ENCODE measurements around the gene MORN3. TPM values are rescaled to one million over a fixed set of nuclear protein-coding genes. Genes with fewer than 3 reads are reported as not detected.
A peak's percentile ranks its signal among the peaks of the same experiment; 100 is the strongest.

Gene MORN3
- total RNA-seq, 1 experiment from 2014 or later, result 0.72 TPM

- Histone ChIP-seq H3K4me3 (ENCODE audit: low read depth in 2 of 2, low read length in 2 of 2) (no peak overlapping the region), H3K27ac (ENCODE audit: low read length) (no peak overlapping the region), H3K4me1 (ENCODE audit: control insufficient read depth, insufficient read depth, low read length) (no peaks in the 10 kb centered on the region), H3K9me3 (ENCODE audit: control insufficient read depth, insufficient read depth, low read depth, low read length) (no peaks in the 10 kb centered on the region), H3K36me3 (ENCODE audit: control insufficient read depth, insufficient read depth, low read length) (no peaks in the 10 kb centered on the region), H3K27me3 (ENCODE audit: control insufficient read depth, insufficient read depth, low read length) (no peaks in the 10 kb centered on the region)
- BruUV-seq (replicated peaks), result no TSS peak
- in situ Hi-C loops (cut with HindIII; ENCODE audit: low pct_unique_long_range_greater_than_20kb, low sequenced_read_pairs) (no loop called here), intact Hi-C loops (cut with micrococcal nuclease; ENCODE audit: unreplicated experiment) (no loop called here)
- TF ChIP-seq POLR2AphosphoS5 (IDR thresholded peaks at IDR 0.05; ENCODE audit: low read depth, low read length) (no peak), TCF7L2 (IDR thresholded peaks at IDR 0.05; ENCODE audit: low read depth, low read length) (no peak), CTCF (IDR thresholded peaks at IDR 0.05) (no peak), SIN3A (IDR thresholded peaks at IDR 0.05; ENCODE audit: borderline replicate concordance, insufficient read depth, low read depth, low read length) (no peak), REST (IDR thresholded peaks at IDR 0.05; ENCODE audit: insufficient read depth in 1 of 2, low read depth in 2 of 2, low read length in 1 of 2) (no peak)
- CTCF ChIA-PET, result no interaction called here
- ATAC-seq (no peak), DNase-seq (ENCODE audit: low read depth, low spot score) (no peak)
- POLR2A ChIA-PET, result interaction anchor here (0.6 kb wide), 1 partner anchor 18 kb away, joined by 3 read pairs; no protein-coding TSS in a partner anchor
Measured at GRCh38 chr12:121641343-121641630, 28.2 kb downstream of the MORN3 start.

GRCh38 chr12:121638298-121639202, 30.9 kb downstream of the MORN3 start:
- TSS peak; percentile 43 for BruUV-seq (replicated peaks)
- Histone ChIP-seq H3K27me3 (ENCODE audit: control insufficient read depth, insufficient read depth, low read length) (no peaks in the 10 kb centered on the region), H3K9me3 (ENCODE audit: control insufficient read depth, insufficient read depth, low read depth, low read length) (no peaks in the 10 kb centered on the region), H3K27ac (ENCODE audit: low read length) (no peak overlapping the region), H3K4me1 (ENCODE audit: control insufficient read depth, insufficient read depth, low read length) (no peaks in the 10 kb centered on the region), H3K4me3 (ENCODE audit: low read depth in 2 of 2, low read length in 2 of 2) (no peak overlapping the region), H3K36me3 (ENCODE audit: control insufficient read depth, insufficient read depth, low read length) (no peaks in the 10 kb centered on the region)
- DNase-seq (ENCODE audit: low read depth, low spot score) (no peak), ATAC-seq (no peak)
- TF ChIP-seq TCF7L2 (IDR thresholded peaks at IDR 0.05; ENCODE audit: low read depth, low read length) (no peak), REST (IDR thresholded peaks at IDR 0.05; ENCODE audit: insufficient read depth in 1 of 2, low read depth in 2 of 2, low read length in 1 of 2) (no peak), SIN3A (IDR thresholded peaks at IDR 0.05; ENCODE audit: borderline replicate concordance, insufficient read depth, low read depth, low read length) (no peak), CTCF (IDR thresholded peaks at IDR 0.05) (no peak), POLR2AphosphoS5 (IDR thresholded peaks at IDR 0.05; ENCODE audit: low read depth, low read length) (no peak)
- in situ Hi-C loops (cut with HindIII; ENCODE audit: low pct_unique_long_range_greater_than_20kb, low sequenced_read_pairs), result no loop called here
- POLR2A ChIA-PET, result no interaction called here
- CTCF ChIA-PET, result no interaction called here
- intact Hi-C loops (cut with micrococcal nuclease; ENCODE audit: unreplicated experiment), result no loop called here

All from Panc1 (cell line).